Fibroblast of the aortic adventitia (primary cell): ENCODE measurements around the gene GLCE. TPM values are rescaled to one million over a fixed set of nuclear protein-coding genes. Genes with fewer than 3 reads are reported as not detected.
A peak's percentile ranks its signal among the peaks of the same experiment; 100 is the strongest.

ENCODE experiments used
- DNase-seq: peaks from one replicate; pipeline ENCODE4 v3.0.0-alpha.2; 2010; ENCODE audit warnings: low read depth
- H3K4me3 ChIP-seq: 2 replicates; pipeline ENCODE4 v1.5.1; 2011; ENCODE audit warnings: low read depth, mild to moderate bottlenecking, control low read depth, low read length, moderate library complexity
- total RNA-seq: library from RNA; depleted of rRNA; stranded (reverse); fragments of >200 nt; gene quantifications from 2 replicates; pipeline ENCODE4 v1.2.3, GENCODE V29; 2012; ENCODE audit warnings: low replicate concordance
- TF ChIP-seq, protein P1 (sequence below): IDR thresholded peaks from 2 replicates; pipeline ENCODE4 v1.5.1; 2011; ENCODE audit warnings: mild to moderate bottlenecking, low read length, control low read depth, inconsistent platforms; ENCODE audit not compliant: insufficient read depth

GLCE gene
- total RNA-seq, 1 donor, result 24.4 TPM

GRCh38 chr15:69156736-69157381 is 3.6 kb upstream of the GLCE start:
- DNase-seq, result no peak
- H3K4me3 ChIP-seq, result no peak overlapping the region
- TF ChIP-seq, protein P1, sequence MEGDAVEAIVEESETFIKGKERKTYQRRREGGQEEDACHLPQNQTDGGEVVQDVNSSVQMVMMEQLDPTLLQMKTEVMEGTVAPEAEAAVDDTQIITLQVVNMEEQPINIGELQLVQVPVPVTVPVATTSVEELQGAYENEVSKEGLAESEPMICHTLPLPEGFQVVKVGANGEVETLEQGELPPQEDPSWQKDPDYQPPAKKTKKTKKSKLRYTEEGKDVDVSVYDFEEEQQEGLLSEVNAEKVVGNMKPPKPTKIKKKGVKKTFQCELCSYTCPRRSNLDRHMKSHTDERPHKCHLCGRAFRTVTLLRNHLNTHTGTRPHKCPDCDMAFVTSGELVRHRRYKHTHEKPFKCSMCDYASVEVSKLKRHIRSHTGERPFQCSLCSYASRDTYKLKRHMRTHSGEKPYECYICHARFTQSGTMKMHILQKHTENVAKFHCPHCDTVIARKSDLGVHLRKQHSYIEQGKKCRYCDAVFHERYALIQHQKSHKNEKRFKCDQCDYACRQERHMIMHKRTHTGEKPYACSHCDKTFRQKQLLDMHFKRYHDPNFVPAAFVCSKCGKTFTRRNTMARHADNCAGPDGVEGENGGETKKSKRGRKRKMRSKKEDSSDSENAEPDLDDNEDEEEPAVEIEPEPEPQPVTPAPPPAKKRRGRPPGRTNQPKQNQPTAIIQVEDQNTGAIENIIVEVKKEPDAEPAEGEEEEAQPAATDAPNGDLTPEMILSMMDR, result no peak

DNA sequence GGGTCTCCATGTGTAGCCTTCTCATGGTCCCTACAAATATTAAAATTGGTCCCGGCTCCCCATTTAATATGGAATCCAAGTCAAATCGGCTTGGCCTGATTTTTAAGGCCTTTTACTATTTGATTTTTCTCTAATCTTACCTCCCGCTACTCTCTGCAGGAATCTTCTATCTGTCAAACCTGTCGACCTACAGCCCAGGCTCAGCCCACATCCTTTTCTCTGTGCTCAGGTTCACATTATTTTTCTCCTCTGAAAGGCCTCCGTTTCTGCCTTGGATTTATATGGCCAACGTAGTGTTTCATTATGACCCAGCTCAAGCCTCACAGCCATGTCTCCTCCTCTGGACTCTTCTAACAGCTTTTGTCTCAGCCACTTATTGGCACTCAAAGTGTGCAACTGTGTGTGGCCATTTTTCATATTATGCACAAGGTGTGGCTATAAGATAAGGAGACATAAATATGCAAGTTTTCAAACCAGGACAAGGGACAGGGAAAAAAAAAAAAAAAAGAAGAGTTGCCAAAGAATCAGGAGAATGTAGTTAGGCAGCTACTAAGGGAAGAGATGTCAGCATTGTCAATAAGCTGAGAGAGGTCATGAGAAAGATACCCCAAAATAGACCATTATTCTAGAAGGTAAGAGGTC is 2.1 kb upstream of the GLCE start:
- H3K4me3 ChIP-seq, result no peak overlapping the region
- TF ChIP-seq, protein P1, result no peak
- DNase-seq, result no peak

GRCh38 chr15:69158843-69159240 is 1.6 kb upstream of the GLCE start:
- DNase-seq, result no peak
- H3K4me3 ChIP-seq, result no peak overlapping the region
- TF ChIP-seq, protein P1, result no peak

DNA sequence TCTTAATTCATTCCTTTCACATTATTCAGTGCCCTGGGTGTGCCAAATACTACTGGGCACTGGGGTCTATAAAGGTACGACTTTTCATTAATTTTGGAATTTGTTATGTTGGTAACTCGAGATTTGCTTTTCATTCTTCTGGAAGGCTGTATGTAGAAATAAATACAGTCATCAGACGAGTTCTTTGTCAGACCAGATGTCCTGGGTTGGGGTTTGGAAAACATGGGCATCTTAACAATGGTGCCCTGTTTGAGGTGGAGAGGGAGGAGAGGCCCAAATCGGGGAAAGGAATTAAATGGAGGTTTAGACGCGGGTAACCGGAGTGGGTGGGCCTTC is 662 bp upstream of the GLCE start:
- no peak for DNase-seq
- TF ChIP-seq, protein P1, result no peak
- peak overlapping the region; percentile 87 for H3K4me3 ChIP-seq

GRCh38 chr15:69161079-69161877 is 843 bp downstream of the GLCE start:
- TF ChIP-seq, protein P1, result peak; percentile 37
- DNase-seq, result peak; percentile 28
- peak overlapping the region; percentile 87 for H3K4me3 ChIP-seq

DNA sequence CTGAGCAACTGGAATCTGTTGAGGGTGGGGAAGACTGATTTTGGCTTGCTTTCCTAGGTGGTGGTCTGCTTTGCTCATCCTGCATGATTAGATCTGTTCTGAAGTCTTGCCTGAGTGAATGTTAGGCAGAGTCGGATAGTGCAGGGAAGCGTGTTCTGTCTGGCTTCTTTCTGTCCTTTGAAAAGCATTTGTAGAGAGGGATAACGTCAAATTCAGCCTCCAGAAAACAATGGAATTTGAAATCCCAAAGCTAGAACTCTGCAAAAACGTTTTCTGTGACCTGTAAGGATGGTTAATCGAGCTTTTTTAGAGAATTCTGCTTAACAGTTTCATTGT is 1.4 kb downstream of the GLCE start:
- H3K4me3 ChIP-seq, result peak overlapping the region; percentile 87
- TF ChIP-seq, protein P1, result no peak
- no peak for DNase-seq
